ENCODE results near the gene YWHAE. TPM values are rescaled to one million over a fixed set of nuclear protein-coding genes. Genes with fewer than 3 reads are reported as not detected.

YWHAE gene
- total RNA-seq, 4 donors from 2014 or later = 553 to 1,135 (median 724) TPM

DNA sequence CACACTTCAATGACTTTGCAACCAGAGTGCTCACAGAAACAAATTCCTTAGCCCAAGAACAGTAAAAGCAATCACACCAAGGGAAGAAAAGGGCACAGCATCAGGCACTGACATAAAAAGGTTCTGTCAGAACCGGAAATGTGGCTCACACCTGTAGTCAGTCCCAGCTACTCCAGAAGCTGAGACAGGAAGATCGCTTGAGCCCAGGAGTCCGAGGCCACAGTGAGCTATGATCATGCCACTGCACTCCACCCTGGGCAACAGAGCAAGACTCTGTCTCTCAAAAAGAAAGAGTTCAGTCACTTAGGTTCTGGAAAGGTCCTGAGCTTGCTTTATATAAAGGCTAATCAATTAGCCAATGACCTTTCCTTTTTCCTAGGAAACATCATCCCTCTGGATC, 22.7 kb downstream of the YWHAE start:
- no peak for DNase-seq
- H3K27me3 ChIP-seq = no peaks in the 10 kb centered on the region
- H3K9me3 ChIP-seq = no peaks in the 10 kb centered on the region
- peak overlapping the region in 2 of 3 donors; percentile 28 to 46 for H3K27ac ChIP-seq
- H3K36me3 ChIP-seq = no peaks in the 10 kb centered on the region
- intact Hi-C loops (cut with DNase I) = no loop called here
- WGBS, 2 donors = 57 to 72% methylated on average over 3 of the region's 3 CpGs
- TF ChIP-seq, protein P1, sequence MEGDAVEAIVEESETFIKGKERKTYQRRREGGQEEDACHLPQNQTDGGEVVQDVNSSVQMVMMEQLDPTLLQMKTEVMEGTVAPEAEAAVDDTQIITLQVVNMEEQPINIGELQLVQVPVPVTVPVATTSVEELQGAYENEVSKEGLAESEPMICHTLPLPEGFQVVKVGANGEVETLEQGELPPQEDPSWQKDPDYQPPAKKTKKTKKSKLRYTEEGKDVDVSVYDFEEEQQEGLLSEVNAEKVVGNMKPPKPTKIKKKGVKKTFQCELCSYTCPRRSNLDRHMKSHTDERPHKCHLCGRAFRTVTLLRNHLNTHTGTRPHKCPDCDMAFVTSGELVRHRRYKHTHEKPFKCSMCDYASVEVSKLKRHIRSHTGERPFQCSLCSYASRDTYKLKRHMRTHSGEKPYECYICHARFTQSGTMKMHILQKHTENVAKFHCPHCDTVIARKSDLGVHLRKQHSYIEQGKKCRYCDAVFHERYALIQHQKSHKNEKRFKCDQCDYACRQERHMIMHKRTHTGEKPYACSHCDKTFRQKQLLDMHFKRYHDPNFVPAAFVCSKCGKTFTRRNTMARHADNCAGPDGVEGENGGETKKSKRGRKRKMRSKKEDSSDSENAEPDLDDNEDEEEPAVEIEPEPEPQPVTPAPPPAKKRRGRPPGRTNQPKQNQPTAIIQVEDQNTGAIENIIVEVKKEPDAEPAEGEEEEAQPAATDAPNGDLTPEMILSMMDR (IDR thresholded peaks at IDR 0.05) = no peak
- no peak for TF ChIP-seq POLR2A (IDR thresholded peaks at IDR 0.05)
- peaks cover 72 to 78% of the 10 kb centered on the region in 2 donors for H3K4me1 ChIP-seq
- H3K4me3 ChIP-seq (replicated peaks in 1 of 3) = no peak overlapping the region

DNA sequence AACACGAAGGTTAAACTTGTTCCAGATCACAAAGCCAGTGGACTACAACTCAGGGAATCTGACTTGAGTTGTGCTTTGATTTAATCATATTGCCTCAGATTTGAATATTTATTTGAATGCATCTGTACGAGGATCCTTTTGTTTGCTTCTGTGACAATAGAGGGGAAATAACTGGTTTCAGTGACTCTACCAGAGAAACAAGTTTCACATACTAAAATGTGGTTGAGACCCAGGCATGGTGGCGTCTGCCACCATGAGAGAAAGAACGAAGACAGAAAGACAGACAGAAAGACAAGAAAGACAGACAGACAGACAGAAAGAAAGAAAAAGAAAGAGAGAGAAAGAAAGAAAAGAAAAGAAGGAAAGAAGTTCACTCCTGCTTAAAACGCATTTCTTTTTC, 24.0 kb downstream of the YWHAE start:
- peak overlapping the region in 1 of 3 donors; percentile 3 for H3K27ac ChIP-seq
- H3K36me3 ChIP-seq = no peaks in the 10 kb centered on the region
- TF ChIP-seq, protein P1 (IDR thresholded peaks at IDR 0.05) = no peak
- no peak for TF ChIP-seq POLR2A (IDR thresholded peaks at IDR 0.05)
- WGBS, 2 donors = 55 to 56% methylated on average over 5 of the region's 5 CpGs
- intact Hi-C loops (cut with DNase I) = no loop called here
- H3K9me3 ChIP-seq = no peaks in the 10 kb centered on the region
- peaks cover 68 to 84% of the 10 kb centered on the region in 2 donors for H3K4me1 ChIP-seq
- DNase-seq = no peak
- H3K27me3 ChIP-seq = no peaks in the 10 kb centered on the region
- H3K4me3 ChIP-seq (replicated peaks in 1 of 3) = no peak overlapping the region

- Histone ChIP-seq H3K4me1 (peaks cover 64 to 82% of the 10 kb centered on the region in 2 donors), H3K4me3 (replicated peaks in 1 of 3) (no peak overlapping the region), H3K27me3 (no peaks in the 10 kb centered on the region), H3K36me3 (no peaks in the 10 kb centered on the region), H3K27ac (peak overlapping the region in 1 of 3 donors; percentile 3), H3K9me3 (no peaks in the 10 kb centered on the region)
- intact Hi-C loops (cut with DNase I) = no loop called here
- 12 to 23% methylated on average over 2 of the region's 2 CpGs for WGBS, 2 donors
- no peak for DNase-seq
- TF ChIP-seq, protein P1 (IDR thresholded peaks at IDR 0.05) = no peak
- TF ChIP-seq POLR2A (IDR thresholded peaks at IDR 0.05) = no peak
These were observed 24.4 kb downstream of the YWHAE start for GRCh38 chr17:1375615-1376014.

- DNase-seq = no peak
- 73 to 75% methylated on average over 10 of the region's 10 CpGs for WGBS, 2 donors
- Histone ChIP-seq H3K4me3 (replicated peaks in 1 of 3) (no peak overlapping the region), H3K9me3 (no peaks in the 10 kb centered on the region), H3K27ac (no peak overlapping the region), H3K27me3 (no peaks in the 10 kb centered on the region), H3K4me1 (peaks cover 54 to 72% of the 10 kb centered on the region in 2 donors), H3K36me3 (no peaks in the 10 kb centered on the region)
- intact Hi-C loops (cut with DNase I) = no loop called here
- TF ChIP-seq, protein P1 (IDR thresholded peaks at IDR 0.05) = no peak
- no peak for TF ChIP-seq POLR2A (IDR thresholded peaks at IDR 0.05)
These were observed 25.4 kb downstream of the YWHAE start for GRCh38 chr17:1374431-1375177.

GRCh38 chr17:1373707-1374237, 26.2 kb downstream of the YWHAE start:
- Histone ChIP-seq H3K9me3 (no peaks in the 10 kb centered on the region), H3K27me3 (no peaks in the 10 kb centered on the region), H3K4me3 (replicated peaks in 1 of 3) (no peak overlapping the region), H3K27ac (no peak overlapping the region), H3K36me3 (no peaks in the 10 kb centered on the region), H3K4me1 (peaks cover 46 to 71% of the 10 kb centered on the region in 2 donors)
- DNase-seq = no peak
- TF ChIP-seq, protein P1 (IDR thresholded peaks at IDR 0.05) = no peak
- no peak for TF ChIP-seq POLR2A (IDR thresholded peaks at IDR 0.05)
- WGBS, 2 donors = 79 to 81% methylated on average over 9 of the region's 9 CpGs
- intact Hi-C loops (cut with DNase I) = no loop called here
